ENCODE data around the gene S100A6. TPM values are rescaled to one million over a fixed set of nuclear protein-coding genes. Genes with fewer than 3 reads are reported as not detected.

Gene S100A6
- total and polyA plus RNA-seq, 2 donors (not counting 1 experiment from before 2014, with no cell fraction given): 1,280 to 4,042 TPM

DNA sequence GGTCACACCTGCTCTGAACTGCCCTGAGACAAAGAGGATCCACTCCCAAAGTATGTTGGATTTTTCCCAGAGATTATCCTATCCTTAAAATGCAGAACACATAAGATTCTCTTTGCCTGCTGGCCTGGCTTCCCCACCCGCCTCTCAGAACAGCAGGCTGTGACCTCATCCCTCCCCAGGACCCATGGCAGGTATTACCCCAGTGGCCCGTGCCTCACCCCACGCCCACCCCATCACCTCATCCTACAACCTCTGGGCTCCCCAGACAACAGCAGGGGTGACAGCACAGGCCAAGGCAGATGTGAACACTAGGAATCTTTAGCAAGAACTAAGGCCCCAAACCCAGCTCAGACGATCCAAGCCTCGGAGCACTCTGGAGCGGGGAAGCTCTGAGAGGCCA is 40.3 kb downstream of the S100A6 start:
- H2AFZ ChIP-seq (ENCODE audit: low read length): no peak overlapping the region
- no peak for TF ChIP-seq EZH2 (IDR thresholded peaks at IDR 0.05; ENCODE audit: low read length, missing control alignments)
- TF ChIP-seq, protein P1, sequence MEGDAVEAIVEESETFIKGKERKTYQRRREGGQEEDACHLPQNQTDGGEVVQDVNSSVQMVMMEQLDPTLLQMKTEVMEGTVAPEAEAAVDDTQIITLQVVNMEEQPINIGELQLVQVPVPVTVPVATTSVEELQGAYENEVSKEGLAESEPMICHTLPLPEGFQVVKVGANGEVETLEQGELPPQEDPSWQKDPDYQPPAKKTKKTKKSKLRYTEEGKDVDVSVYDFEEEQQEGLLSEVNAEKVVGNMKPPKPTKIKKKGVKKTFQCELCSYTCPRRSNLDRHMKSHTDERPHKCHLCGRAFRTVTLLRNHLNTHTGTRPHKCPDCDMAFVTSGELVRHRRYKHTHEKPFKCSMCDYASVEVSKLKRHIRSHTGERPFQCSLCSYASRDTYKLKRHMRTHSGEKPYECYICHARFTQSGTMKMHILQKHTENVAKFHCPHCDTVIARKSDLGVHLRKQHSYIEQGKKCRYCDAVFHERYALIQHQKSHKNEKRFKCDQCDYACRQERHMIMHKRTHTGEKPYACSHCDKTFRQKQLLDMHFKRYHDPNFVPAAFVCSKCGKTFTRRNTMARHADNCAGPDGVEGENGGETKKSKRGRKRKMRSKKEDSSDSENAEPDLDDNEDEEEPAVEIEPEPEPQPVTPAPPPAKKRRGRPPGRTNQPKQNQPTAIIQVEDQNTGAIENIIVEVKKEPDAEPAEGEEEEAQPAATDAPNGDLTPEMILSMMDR (conservative IDR thresholded peaks at IDR 0.05 in 1 of 2, IDR thresholded peaks at IDR 0.05 in 1 of 2; ENCODE audit: low read depth in 1 of 2, low read length in 2 of 2): no peak
- H3K4me3 ChIP-seq (replicated peaks in 1 of 4; ENCODE audit: control extremely low read depth in 1 of 4, insufficient read depth in 1 of 4, low read depth in 3 of 4, low read length in 4 of 4): no peak overlapping the region
- no peak for DNase-seq (ENCODE audit: low read depth in 2 of 2)
- H3K9me3 ChIP-seq (ENCODE audit: control insufficient read depth, insufficient read depth, low read depth, low read length): no peaks in the 10 kb centered on the region
- no peak overlapping the region for H3K9ac ChIP-seq (ENCODE audit: insufficient read depth, low read length)
- H3K27me3 ChIP-seq (ENCODE audit: control insufficient read depth, insufficient read depth, low read length): peaks cover 4% of the 10 kb centered on the region
- no peaks in the 10 kb centered on the region for H4K20me1 ChIP-seq (ENCODE audit: control insufficient read depth, extremely low read depth, insufficient read depth, low read length)
- H3K4me2 ChIP-seq (ENCODE audit: extremely low read depth, insufficient read depth, low read length): no peak overlapping the region
- no peak overlapping the region for H3K27ac ChIP-seq (ENCODE audit: insufficient read depth, low read length)
- peaks cover 6% of the 10 kb centered on the region for H3K4me1 ChIP-seq (ENCODE audit: control insufficient read depth, extremely low read depth, insufficient read depth, low read length)
- H3K79me2 ChIP-seq (ENCODE audit: control insufficient read depth, insufficient read depth, low read length): no peaks in the 10 kb centered on the region
- no peaks in the 10 kb centered on the region for H3K36me3 ChIP-seq (ENCODE audit: control insufficient read depth, insufficient read depth, low read length)

DNA sequence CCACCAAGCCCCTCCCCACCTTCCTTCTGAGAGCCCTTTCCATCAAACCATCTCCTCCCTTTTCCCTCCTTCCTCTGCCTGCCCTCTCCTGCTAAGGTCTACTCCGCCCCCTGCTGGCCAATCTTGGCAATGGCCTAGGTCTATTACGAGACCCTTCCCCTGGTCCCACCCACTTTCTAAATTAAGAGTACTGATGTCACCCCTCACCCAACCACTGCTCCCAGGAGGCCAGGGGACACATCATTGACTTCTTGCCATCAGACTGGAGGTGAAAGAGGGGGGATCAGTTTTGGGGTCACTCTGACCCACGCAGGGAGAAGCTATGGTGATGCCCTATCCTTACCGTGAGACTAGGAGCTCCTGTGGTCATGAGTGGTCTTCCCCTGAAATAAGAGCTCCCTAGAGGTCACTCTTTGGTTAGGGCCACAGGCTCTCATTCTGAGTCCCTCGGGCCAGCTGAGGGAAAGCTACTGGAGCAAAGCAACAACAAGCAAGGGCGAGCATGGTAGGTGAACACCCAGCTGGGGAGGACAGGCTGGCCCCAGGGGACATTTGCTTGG is 40.7 kb downstream of the S100A6 start:
- Histone ChIP-seq H3K4me1 (ENCODE audit: control insufficient read depth, extremely low read depth, insufficient read depth, low read length) (peaks cover 6% of the 10 kb centered on the region), H3K4me3 (replicated peaks in 1 of 4; ENCODE audit: control extremely low read depth in 1 of 4, insufficient read depth in 1 of 4, low read depth in 3 of 4, low read length in 4 of 4) (no peak overlapping the region), H3K27me3 (ENCODE audit: control insufficient read depth, insufficient read depth, low read length) (peaks cover 4% of the 10 kb centered on the region), H4K20me1 (ENCODE audit: control insufficient read depth, extremely low read depth, insufficient read depth, low read length) (no peaks in the 10 kb centered on the region), H3K36me3 (ENCODE audit: control insufficient read depth, insufficient read depth, low read length) (no peaks in the 10 kb centered on the region), H3K4me2 (ENCODE audit: extremely low read depth, insufficient read depth, low read length) (no peak overlapping the region), H3K9ac (ENCODE audit: insufficient read depth, low read length) (no peak overlapping the region), H3K79me2 (ENCODE audit: control insufficient read depth, insufficient read depth, low read length) (no peaks in the 10 kb centered on the region), H2AFZ (ENCODE audit: low read length) (no peak overlapping the region), H3K9me3 (ENCODE audit: control insufficient read depth, insufficient read depth, low read depth, low read length) (no peaks in the 10 kb centered on the region), H3K27ac (ENCODE audit: insufficient read depth, low read length) (no peak overlapping the region)
- peak; percentile 52 to 70 for DNase-seq (ENCODE audit: low read depth in 2 of 2)
- no peak for TF ChIP-seq EZH2 (IDR thresholded peaks at IDR 0.05; ENCODE audit: low read length, missing control alignments)
- TF ChIP-seq, protein P1 (conservative IDR thresholded peaks at IDR 0.05 in 1 of 2, IDR thresholded peaks at IDR 0.05 in 1 of 2; ENCODE audit: low read depth in 1 of 2, low read length in 2 of 2): peak; percentile 85 to 97

DNA sequence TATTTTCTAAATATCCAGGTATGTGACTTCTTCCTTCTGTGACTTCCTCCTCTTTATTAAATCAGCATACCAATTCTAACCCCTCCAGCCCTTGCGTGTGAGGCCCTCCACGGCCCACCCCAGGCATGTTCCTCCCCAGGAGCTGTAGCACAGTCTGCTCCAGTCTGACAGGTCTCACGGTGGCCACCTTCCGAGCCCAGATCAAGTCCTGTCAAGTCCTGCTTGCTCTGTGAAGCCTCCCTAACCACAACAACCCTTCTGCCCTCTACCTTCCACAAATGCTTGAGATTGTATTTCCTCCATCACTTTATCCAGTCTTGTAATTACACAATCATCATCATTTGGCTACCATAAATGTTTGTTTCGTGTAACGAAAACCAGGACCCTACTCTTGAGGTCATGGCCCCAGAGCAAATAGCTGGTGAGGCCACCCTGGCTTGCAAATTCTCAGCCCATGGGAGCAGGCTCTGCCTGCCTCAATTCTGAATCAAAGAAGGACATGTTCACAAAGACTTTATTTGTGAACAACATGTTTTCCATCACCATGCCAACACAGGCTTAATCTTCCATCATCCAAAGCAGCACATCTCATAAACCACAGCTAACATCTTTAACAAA is 42.3 kb downstream of the S100A6 start:
- Histone ChIP-seq H3K79me2 (ENCODE audit: control insufficient read depth, insufficient read depth, low read length) (no peaks in the 10 kb centered on the region), H3K4me3 (replicated peaks in 1 of 4; ENCODE audit: control extremely low read depth in 1 of 4, insufficient read depth in 1 of 4, low read depth in 3 of 4, low read length in 4 of 4) (no peak overlapping the region), H4K20me1 (ENCODE audit: control insufficient read depth, extremely low read depth, insufficient read depth, low read length) (no peaks in the 10 kb centered on the region), H3K4me2 (ENCODE audit: extremely low read depth, insufficient read depth, low read length) (no peak overlapping the region), H3K9ac (ENCODE audit: insufficient read depth, low read length) (no peak overlapping the region), H3K27me3 (ENCODE audit: control insufficient read depth, insufficient read depth, low read length) (no peaks in the 10 kb centered on the region), H3K4me1 (ENCODE audit: control insufficient read depth, extremely low read depth, insufficient read depth, low read length) (peaks cover 8% of the 10 kb centered on the region), H3K27ac (ENCODE audit: insufficient read depth, low read length) (no peak overlapping the region), H3K36me3 (ENCODE audit: control insufficient read depth, insufficient read depth, low read length) (no peaks in the 10 kb centered on the region), H2AFZ (ENCODE audit: low read length) (no peak overlapping the region), H3K9me3 (ENCODE audit: control insufficient read depth, insufficient read depth, low read depth, low read length) (no peaks in the 10 kb centered on the region)
- no peak for TF ChIP-seq EZH2 (IDR thresholded peaks at IDR 0.05; ENCODE audit: low read length, missing control alignments)
- TF ChIP-seq, protein P1 (conservative IDR thresholded peaks at IDR 0.05 in 1 of 2, IDR thresholded peaks at IDR 0.05 in 1 of 2; ENCODE audit: low read depth in 1 of 2, low read length in 2 of 2): no peak
- no peak for DNase-seq (ENCODE audit: low read depth in 2 of 2)
